HEK293T (cell line): ENCODE data around the gene S1PR4.

Experiments used
- BHLHE40 ChIP-seq: fragments of 450-650 bp; IDR thresholded peaks from 2 replicates; pipeline ENCODE4 v1.6.1; 2016; ENCODE audit warnings: mild to moderate bottlenecking, moderate library complexity, borderline replicate concordance
- CTBP1 ChIP-seq: fragments of 450-650 bp; IDR thresholded peaks from 2 replicates; pipeline ENCODE4 v1.6.1; 2016; ENCODE audit warnings: borderline replicate concordance
- ELF4 ChIP-seq: fragments of 450-650 bp; IDR thresholded peaks from 2 replicates; pipeline ENCODE4 v1.6.1; 2017; ENCODE audit warnings: antibody characterized with exemption
- FOXA1 ChIP-seq: fragments of 450-650 bp; IDR thresholded peaks from 2 replicates; pipeline ENCODE4 v1.6.1; 2016; ENCODE audit warnings: mild to moderate bottlenecking
- FOXK2 ChIP-seq: fragments of 450-650 bp; IDR thresholded peaks from 2 replicates; pipeline ENCODE4 v1.6.1; 2016; ENCODE audit warnings: mild to moderate bottlenecking
- LEF1 ChIP-seq: fragments of 450-650 bp; IDR thresholded peaks from 2 replicates; pipeline ENCODE4 v1.6.1; 2017; ENCODE audit warnings: mild to moderate bottlenecking, borderline replicate concordance
- SP1 ChIP-seq: fragments of 450-650 bp; IDR thresholded peaks from 2 replicates; pipeline ENCODE4 v1.6.1; 2017
- ZNF384 ChIP-seq: fragments of 450-650 bp; IDR thresholded peaks from 2 replicates; pipeline ENCODE4 v1.6.1; 2016

- TF ChIP-seq SP1 (no peak), ZNF384 (no peak), FOXA1 (no peak), ELF4 (no peak), LEF1 (no peak), FOXK2 (no peak), BHLHE40 (no peak), CTBP1 (no peak)
These were observed 19.0 kb upstream of the S1PR4 start for GRCh38 chr19:3159565-3159964.
